K562 (cell line): ENCODE data around the gene POC1B. TPM values are rescaled to one million over a fixed set of nuclear protein-coding genes. Genes with fewer than 3 reads are reported as not detected.
A peak's percentile ranks its signal among the peaks of the same experiment; 100 is the strongest.

Experiments used
- ARID1B ChIP-seq: fragments of 450-650 bp; IDR thresholded peaks from 2 replicates; pipeline ENCODE4 v1.6.1; 2016; ENCODE audit warnings: antibody characterized with exemption, mild to moderate bottlenecking, inconsistent platforms
- ARNT ChIP-seq, 2 experiments: fragments of 450-650 bp; IDR thresholded peaks; 2 replicates each; pipeline ENCODE4 v1.6.1; 2016; ENCODE audit warnings: mild to moderate bottlenecking in 1 of 2
- BRF2 ChIP-seq: IDR thresholded peaks from 3 replicates; pipeline ENCODE4 v1.6.1; 2011; ENCODE audit warnings: borderline replicate concordance, mild to moderate bottlenecking; ENCODE audit not compliant: insufficient read length, insufficient read depth
- E2F6 ChIP-seq, 2 experiments: IDR thresholded peaks; 2 replicates each; pipeline ENCODE4 v1.6.1; 2011; ENCODE audit warnings: borderline replicate concordance in 1 of 2, control low read depth in 1 of 2, low read depth in 1 of 2, low read length in 1 of 2, mild to moderate bottlenecking in 1 of 2, mixed read lengths in 1 of 2, moderate library complexity in 1 of 2; ENCODE audit not compliant: insufficient read depth in 1 of 2, insufficient read length in 1 of 2, poor library complexity in 1 of 2, severe bottlenecking in 1 of 2; ENCODE audit errors: extremely low read depth in 1 of 2
- GABPB1 ChIP-seq: sonication (generic); formaldehyde crosslinking; IDR thresholded peaks from 2 replicates; pipeline ENCODE4 v1.8.0; 2022; ENCODE audit warnings: mild to moderate bottlenecking, missing genetic modification reagents
- HDAC2 ChIP-seq: fragments of 450-650 bp; IDR thresholded peaks from 2 replicates; pipeline ENCODE4 v1.6.1; 2016; ENCODE audit warnings: mild to moderate bottlenecking
- MEIS2 ChIP-seq: fragments of 450-650 bp; IDR thresholded peaks from 2 replicates; pipeline ENCODE4 v1.6.1; 2014; ENCODE audit warnings: mild to moderate bottlenecking; ENCODE audit not compliant: partially characterized antibody
- NCOR1 ChIP-seq: fragments of 450-650 bp; IDR thresholded peaks from 2 replicates; pipeline ENCODE4 v1.6.1; 2016; ENCODE audit warnings: mild to moderate bottlenecking, moderate library complexity
- RNF2 ChIP-seq: sonication (generic); IDR thresholded peaks from 2 replicates; pipeline ENCODE4 v1.6.1; 2016
- SMARCE1 ChIP-seq: fragments of 450-650 bp; IDR thresholded peaks from 2 replicates; pipeline ENCODE4 v1.7.1; 2016; ENCODE audit warnings: mild to moderate bottlenecking
- SRSF3 ChIP-seq: fragments of 200-400 bp; formaldehyde crosslinking; IDR thresholded peaks from 2 replicates; pipeline ENCODE4 v1.6.1; 2016; ENCODE audit warnings: mild to moderate bottlenecking, low read length, moderate library complexity; ENCODE audit not compliant: insufficient read depth
- TEAD2 ChIP-seq: fragments of 450-650 bp; IDR thresholded peaks from 2 replicates; pipeline ENCODE4 v1.6.1; 2016; ENCODE audit warnings: missing genetic modification characterization, control low read depth, missing compliant biosample characterization
- ZBTB40 ChIP-seq, 2 experiments: fragments of 450-650 bp in 1 of 2; sonication (generic) in 1 of 2; formaldehyde crosslinking in 1 of 2; IDR thresholded peaks; 2 replicates each; pipeline versions ENCODE4 v1.7.1 to v1.9.0; 2016 to 2022; ENCODE audit warnings: inconsistent platforms in 1 of 2, mild to moderate bottlenecking in 1 of 2, missing genetic modification reagents in 1 of 2
- ZNF277 ChIP-seq: fragments of 250-450 bp; sonication (Bioruptor Pico); IDR thresholded peaks from 2 replicates; pipeline ENCODE4 v1.8.0; 2022; ENCODE audit warnings: inconsistent platforms, mild to moderate bottlenecking, moderate library complexity, borderline replicate concordance
- ZNF717 ChIP-seq: fragments of 250-450 bp; sonication (Bioruptor Pico); IDR thresholded peaks from 2 replicates; pipeline ENCODE4 v1.5.0; 2021
- ZNF79 ChIP-seq: fragments of 250-450 bp; sonication (Bioruptor Pico); IDR thresholded peaks from 2 replicates; pipeline ENCODE4 v1.4.0; 2020; ENCODE audit warnings: low read depth, mild to moderate bottlenecking, moderate library complexity
- polyA plus RNA-seq, 8 experiments: library from polyadenylated mRNA; depleted of rRNA in 4 of 8; stranded (reverse) in 5 of 8; unstranded in 3 of 8; fragments of >200 nt; fragmentation: Nextera tagmentation in 2 of 8; fragmentation: Illumina TruSeq in 1 of 8; extraction: Ambion mirVana in 2 of 8; extraction: Trizol in 1 of 8; gene quantifications; 2 replicates each; pipeline versions ENCODE4 v1.2.1 to v1.2.3, GENCODE V29; 2011 to 2014; ENCODE audit warnings: inconsistent platforms in 1 of 8, missing spikeins in 1 of 8
- total RNA-seq, 7 experiments: library from RNA; depleted of rRNA in 6 of 7; stranded (reverse); fragments of >200 nt in 6 of 7; fragmentation: Illumina TruSeq in 2 of 7; extraction: Trizol in 2 of 7; gene quantifications; 2 replicates each; pipeline versions ENCODE4 v1.2.1 to v1.2.3, GENCODE V29; 2011 to 2021; ENCODE audit warnings: low replicate concordance in 1 of 7

The POC1B gene
- total and polyA plus RNA-seq, 9 of the 15 experiments (the other 6 are each of a cell fraction or from before 2014, with no cell fraction given): 4.5 to 16.1 (median 10.4) TPM

GRCh38 chr12:89540586-89540985 lies 14.7 kb upstream of the POC1B start (continued):
- TF ChIP-seq ZBTB40 (IDR thresholded peaks at IDR 0.05) (no peak), ZBTB40 (CRISPR knock-in tag; IDR thresholded peaks at IDR 0.05) (no peak), MEIS2 (peak; percentile 72), ZNF717 (CRISPR knock-in tag) (no peak), SMARCE1 (peak; percentile 94), ZNF277 (CRISPR knock-in tag) (no peak), GABPB1 (CRISPR knock-in tag) (no peak), TEAD2 (tag) (no peak), RNF2 (peak; percentile 85), E2F6 (IDR thresholded peaks at IDR 0.05; ENCODE audit: borderline replicate concordance in 1 of 2, extremely low read depth in 1 of 2, insufficient read depth in 1 of 2, insufficient read length in 1 of 2, low read depth in 1 of 2, low read length in 1 of 2, poor library complexity in 1 of 2, severe bottlenecking in 1 of 2) (no peak), SRSF3 (no peak), ARNT (IDR thresholded peaks at IDR 0.05) (peak in 1 of 2 experiments; percentile 79; a peak in 2 of 4 replicates), HDAC2 (0 out of 2 replicates have a peak, but pooled peaks have one; percentile 48), ARID1B (peak; percentile 97), BRF2 (no peak), ZNF79 (CRISPR knock-in tag) (no peak), NCOR1 (peak; percentile 92)
